ENCODE results near the gene JAK3.

GRCh38 chr19:17889609-17890214 lies 41.9 kb upstream of the JAK3 start:
- TF ChIP-seq CTCF (IDR thresholded peaks at IDR 0.05) (no peak), POLR2A (IDR thresholded peaks at IDR 0.05) (no peak), POLR2AphosphoS5 (IDR thresholded peaks at IDR 0.05) (no peak)
